ENCODE measurements around the gene VPS13C. TPM values are rescaled to one million over a fixed set of nuclear protein-coding genes. Genes with fewer than 3 reads are reported as not detected.

VPS13C gene
- total and polyA plus RNA-seq, 2 donors (not counting 1 experiment from before 2014, with no cell fraction given): 40.0 to 236 TPM

GRCh38 chr15:62109437-62109836 is 49.2 kb upstream of the VPS13C start:
- Histone ChIP-seq H3K4me3 (ENCODE audit: control extremely low read depth in 1 of 5, extremely low read depth in 1 of 5, insufficient read depth in 1 of 5, low read depth in 2 of 5, low read length in 4 of 5) (no peak overlapping the region), H3K9me3 (ENCODE audit: control extremely low read depth in 1 of 3, control insufficient read depth in 2 of 3, insufficient read depth in 1 of 3, low read length in 2 of 3) (no peaks in the 10 kb centered on the region), H3K27me3 (replicated peaks in 1 of 4; ENCODE audit: control extremely low read depth in 1 of 4, control insufficient read depth in 3 of 4, insufficient read depth in 4 of 4, low read length in 3 of 4) (no peaks in the 10 kb centered on the region), H3K79me2 (ENCODE audit: control insufficient read depth, insufficient read depth, low read length) (no peaks in the 10 kb centered on the region), H3K4me1 (ENCODE audit: control insufficient read depth in 2 of 2, insufficient read depth in 2 of 2, low read length in 2 of 2) (no peaks in the 10 kb centered on the region), H4K20me1 (ENCODE audit: control insufficient read depth, insufficient read depth, low read length, poor library complexity, severe bottlenecking) (no peaks in the 10 kb centered on the region), H3K4me2 (replicated peaks; ENCODE audit: low read depth, low read length, poor library complexity, severe bottlenecking) (no peak overlapping the region), H3K36me3 (replicated peaks in 1 of 2; ENCODE audit: control extremely low read depth in 1 of 2, control insufficient read depth in 1 of 2, extremely low read depth in 1 of 2, insufficient read depth in 2 of 2, low read length in 1 of 2) (no peaks in the 10 kb centered on the region), H3K27ac (ENCODE audit: low read length in 2 of 2) (no peak overlapping the region), H3K9ac (ENCODE audit: low read length) (no peak overlapping the region), H2AFZ (ENCODE audit: insufficient read depth, low read depth, low read length, poor library complexity, severe bottlenecking) (no peak overlapping the region)
- Mint-ChIP-seq H3K27ac (no peak overlapping the region), H3K9me3 (ENCODE audit: insufficient read depth) (no peaks in the 10 kb centered on the region), H3K4me1 (no peaks in the 10 kb centered on the region), H3K4me3 (no peak overlapping the region), H3K27me3 (peaks cover 30% of the 10 kb centered on the region)
- ChIA-PET POLR2A (no interaction called here), CTCF (no interaction called here)
- TF ChIP-seq EZH2 (IDR thresholded peaks at IDR 0.05; ENCODE audit: borderline replicate concordance, insufficient read depth, low read depth, low read length, poor library complexity, severe bottlenecking): no peak
- TF ChIP-seq, protein P1, sequence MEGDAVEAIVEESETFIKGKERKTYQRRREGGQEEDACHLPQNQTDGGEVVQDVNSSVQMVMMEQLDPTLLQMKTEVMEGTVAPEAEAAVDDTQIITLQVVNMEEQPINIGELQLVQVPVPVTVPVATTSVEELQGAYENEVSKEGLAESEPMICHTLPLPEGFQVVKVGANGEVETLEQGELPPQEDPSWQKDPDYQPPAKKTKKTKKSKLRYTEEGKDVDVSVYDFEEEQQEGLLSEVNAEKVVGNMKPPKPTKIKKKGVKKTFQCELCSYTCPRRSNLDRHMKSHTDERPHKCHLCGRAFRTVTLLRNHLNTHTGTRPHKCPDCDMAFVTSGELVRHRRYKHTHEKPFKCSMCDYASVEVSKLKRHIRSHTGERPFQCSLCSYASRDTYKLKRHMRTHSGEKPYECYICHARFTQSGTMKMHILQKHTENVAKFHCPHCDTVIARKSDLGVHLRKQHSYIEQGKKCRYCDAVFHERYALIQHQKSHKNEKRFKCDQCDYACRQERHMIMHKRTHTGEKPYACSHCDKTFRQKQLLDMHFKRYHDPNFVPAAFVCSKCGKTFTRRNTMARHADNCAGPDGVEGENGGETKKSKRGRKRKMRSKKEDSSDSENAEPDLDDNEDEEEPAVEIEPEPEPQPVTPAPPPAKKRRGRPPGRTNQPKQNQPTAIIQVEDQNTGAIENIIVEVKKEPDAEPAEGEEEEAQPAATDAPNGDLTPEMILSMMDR (IDR thresholded peaks at IDR 0.05): no peak
- WGBS (ENCODE audit: insufficient coverage): no CpG with 5 or more reads among the region's 1 CpG
- ATAC-seq (ENCODE audit: low read depth): no peak
- intact Hi-C loops (cut with micrococcal nuclease): no loop called here
- DNase-seq: no peak

- no peaks in the 10 kb centered on the region for H3K27me3 ChIP-seq (replicated peaks in 1 of 4; ENCODE audit: control extremely low read depth in 1 of 4, control insufficient read depth in 3 of 4, insufficient read depth in 4 of 4, low read length in 3 of 4)
- no peak overlapping the region for H3K27ac ChIP-seq (ENCODE audit: low read length in 2 of 2)
- ChIA-PET POLR2A (no interaction called here), CTCF (no interaction called here)
- Mint-ChIP-seq H3K27ac (no peak overlapping the region), H3K9me3 (ENCODE audit: insufficient read depth) (no peaks in the 10 kb centered on the region), H3K27me3 (peaks cover 29% of the 10 kb centered on the region), H3K4me1 (no peaks in the 10 kb centered on the region), H3K4me3 (no peak overlapping the region)
- no peaks in the 10 kb centered on the region for H3K79me2 ChIP-seq (ENCODE audit: control insufficient read depth, insufficient read depth, low read length)
- H3K9me3 ChIP-seq (ENCODE audit: control extremely low read depth in 1 of 3, control insufficient read depth in 2 of 3, insufficient read depth in 1 of 3, low read length in 2 of 3): no peaks in the 10 kb centered on the region
- TF ChIP-seq EZH2 (IDR thresholded peaks at IDR 0.05; ENCODE audit: borderline replicate concordance, insufficient read depth, low read depth, low read length, poor library complexity, severe bottlenecking): no peak
- TF ChIP-seq, protein P1 (IDR thresholded peaks at IDR 0.05): no peak
- no peaks in the 10 kb centered on the region for H3K4me1 ChIP-seq (ENCODE audit: control insufficient read depth in 2 of 2, insufficient read depth in 2 of 2, low read length in 2 of 2)
- H3K4me2 ChIP-seq (replicated peaks; ENCODE audit: low read depth, low read length, poor library complexity, severe bottlenecking): no peak overlapping the region
- H3K36me3 ChIP-seq (replicated peaks in 1 of 2; ENCODE audit: control extremely low read depth in 1 of 2, control insufficient read depth in 1 of 2, extremely low read depth in 1 of 2, insufficient read depth in 2 of 2, low read length in 1 of 2): no peaks in the 10 kb centered on the region
- ATAC-seq (ENCODE audit: low read depth) (no peak), DNase-seq (no peak)
- H2AFZ ChIP-seq (ENCODE audit: insufficient read depth, low read depth, low read length, poor library complexity, severe bottlenecking): no peak overlapping the region
- H3K4me3 ChIP-seq (ENCODE audit: control extremely low read depth in 1 of 5, extremely low read depth in 1 of 5, insufficient read depth in 1 of 5, low read depth in 2 of 5, low read length in 4 of 5): no peak overlapping the region
- no peaks in the 10 kb centered on the region for H4K20me1 ChIP-seq (ENCODE audit: control insufficient read depth, insufficient read depth, low read length, poor library complexity, severe bottlenecking)
- WGBS (ENCODE audit: insufficient coverage): 69% methylated on average over 2 of the region's 2 CpGs
- no peak overlapping the region for H3K9ac ChIP-seq (ENCODE audit: low read length)
- intact Hi-C loops (cut with micrococcal nuclease): no loop called here
Observed at GRCh38 chr15:62108411-62108810, 48.2 kb upstream of the VPS13C start.
